Upper lobe of left lung (tissue), 6 donors: ENCODE results near the gene MAPK11. TPM values are rescaled to one million over a fixed set of nuclear protein-coding genes. Genes with fewer than 3 reads are reported as not detected.

Source experiments
- ATAC-seq, 2 donors: fragments of 200-7000 bp; cut with Tn5 transposase; one replicate each; pipeline ENCODE4 v1.9.1; 2022; ENCODE audit warnings: mild to moderate bottlenecking in 2 of 2, moderate library complexity in 2 of 2; ENCODE audit not compliant: low FRiP score in 2 of 2
- DNase-seq, 2 donors: peaks; one replicate each; pipeline ENCODE4 v3.0.0-alpha.2; 2019 to 2020
- H3K27ac ChIP-seq, 4 donors: fragments of 200-600 bp; sonication (generic); one replicate each; pipeline ENCODE4 v1.5.1; 2016 to 2019
- H3K27me3 ChIP-seq, 4 donors: fragments of 200-600 bp; sonication (generic); one replicate each; pipeline ENCODE4 v1.5.1; 2017 to 2019
- H3K36me3 ChIP-seq, 4 donors: fragments of 200-600 bp; sonication (generic); one replicate each; pipeline ENCODE4 v1.5.1; 2016 to 2019
- H3K4me1 ChIP-seq, 4 donors: fragments of 200-600 bp; sonication (generic); one replicate each; pipeline ENCODE4 v1.5.1; 2018 to 2019
- H3K4me3 ChIP-seq, 4 donors: fragments of 200-600 bp; sonication (generic); one replicate each; pipeline ENCODE4 v1.5.1; 2017 to 2019; ENCODE audit warnings: mild to moderate bottlenecking in 2 of 4, moderate library complexity in 1 of 4
- H3K9me3 ChIP-seq, 4 donors: fragments of 200-600 bp; sonication (generic); one replicate each; pipeline ENCODE4 v1.5.1; 2018 to 2019
- CTCF ChIP-seq, 6 experiments: fragments of 450-650 bp in 4 of 6; fragments of 200-600 bp in 2 of 6; sonication (generic) in 2 of 6; IDR thresholded peaks; one replicate each; pipeline ENCODE4 v1.5.1; 2016 to 2019; ENCODE audit warnings: antibody characterized with exemption in 6 of 6
- EP300 ChIP-seq, 4 donors: sonication (generic); formaldehyde crosslinking; IDR thresholded peaks; one replicate each; pipeline ENCODE4 v1.5.1; 2017; ENCODE audit warnings: antibody characterized with exemption in 4 of 4, control low read depth in 2 of 4
- POLR2A ChIP-seq, 4 donors: fragments of 450-650 bp; IDR thresholded peaks; one replicate each; pipeline ENCODE4 v1.5.1; 2016 to 2017; ENCODE audit warnings: antibody characterized with exemption in 4 of 4, mild to moderate bottlenecking in 2 of 4
- POLR2AphosphoS5 ChIP-seq, 2 donors: sonication (generic); formaldehyde crosslinking; IDR thresholded peaks; one replicate each; pipeline ENCODE4 v1.5.1; 2017; ENCODE audit warnings: antibody characterized with exemption in 2 of 2
- WGBS, 2 donors: methylation state at CpG; one replicate each; pipeline ENCODE4 v1.1.5; 2017 to 2018; 5-methylcytosine and 5-hydroxymethylcytosine counted together
- total RNA-seq, 6 donors: library from RNA; depleted of rRNA in 4 of 6; stranded (reverse); fragments of >200 nt in 4 of 6; gene quantifications; one replicate each; pipeline versions ENCODE4 v1.1.0 to v1.2.1, GENCODE V29; 2016 to 2021
- donor health status: DM: no; HTN: no; CAD: no; lungs with moderate emphysema.
- donor health status: DM: no; HTN: yes; CAD: no; lungs with severe emphysema.

Gene MAPK11
- total RNA-seq, 6 donors from 2014 or later: 3.1 to 27.3 (median 8.6) TPM

GRCh38 chr22:50310949-50311444 is 40.8 kb upstream of the MAPK11 start:
- H3K9me3 ChIP-seq: no peaks in the 10 kb centered on the region
- H3K27me3 ChIP-seq: no peaks in the 10 kb centered on the region
- peaks cover 0 to 3% (median 0%) of the 10 kb centered on the region in 4 donors for H3K36me3 ChIP-seq
- H3K4me1 ChIP-seq: peaks cover 35 to 58% (median 44%) of the 10 kb centered on the region in 4 donors
- 94% methylated on average over 8 to 16 of the region's 16 CpGs for WGBS, 2 donors
- ATAC-seq (no peak), DNase-seq (peak in 1 of 2 donors; percentile 59)
- H3K4me3 ChIP-seq: no peak overlapping the region
- peak overlapping the region; percentile 25 to 94 (median 40) for H3K27ac ChIP-seq
- no peak for TF ChIP-seq CTCF (IDR thresholded peaks at IDR 0.05)
- no peak for TF ChIP-seq POLR2A (IDR thresholded peaks at IDR 0.05)
- no peak for TF ChIP-seq EP300 (IDR thresholded peaks at IDR 0.05)
- TF ChIP-seq POLR2AphosphoS5 (IDR thresholded peaks at IDR 0.05): no peak

- Histone ChIP-seq H3K4me3 (no peak overlapping the region), H3K4me1 (peaks cover 40 to 62% (median 52%) of the 10 kb centered on the region in 4 donors), H3K9me3 (no peaks in the 10 kb centered on the region), H3K27me3 (no peaks in the 10 kb centered on the region), H3K36me3 (peaks cover 0 to 3% (median 0%) of the 10 kb centered on the region in 4 donors), H3K27ac (peak overlapping the region; percentile 83 to 95 (median 94))
- TF ChIP-seq POLR2A (IDR thresholded peaks at IDR 0.05) (no peak), POLR2AphosphoS5 (IDR thresholded peaks at IDR 0.05) (peak in 1 of 2 donors; percentile 25), EP300 (IDR thresholded peaks at IDR 0.05) (no peak), CTCF (IDR thresholded peaks at IDR 0.05) (peak in 3 of 6 experiments; percentile 7 to 39 (median 13))
- WGBS, 2 donors: 64 to 77% methylated on average over 17 to 21 of the region's 21 CpGs
- ATAC-seq (peak in 1 of 2 donors; percentile 48), DNase-seq (peak; percentile 67 to 93)
Observed at GRCh38 chr22:50310031-50310722, 40.0 kb upstream of the MAPK11 start.

GRCh38 chr22:50309601-50309991 is 39.4 kb upstream of the MAPK11 start:
- peak in 1 of 2 donors; percentile 46 for DNase-seq
- H3K27ac ChIP-seq: peak overlapping the region; percentile 83 to 95 (median 94)
- no peaks in the 10 kb centered on the region for H3K27me3 ChIP-seq
- H3K9me3 ChIP-seq: no peaks in the 10 kb centered on the region
- TF ChIP-seq CTCF (IDR thresholded peaks at IDR 0.05) (no peak), POLR2AphosphoS5 (IDR thresholded peaks at IDR 0.05) (no peak), POLR2A (IDR thresholded peaks at IDR 0.05) (no peak), EP300 (IDR thresholded peaks at IDR 0.05) (no peak)
- H3K4me3 ChIP-seq: no peak overlapping the region
- H3K36me3 ChIP-seq: peaks cover 0 to 3% (median 0%) of the 10 kb centered on the region in 4 donors
- WGBS, 2 donors: 82 to 90% methylated on average over 5 to 7 of the region's 7 CpGs
- no peak for ATAC-seq
- H3K4me1 ChIP-seq: peaks cover 42 to 62% (median 53%) of the 10 kb centered on the region in 4 donors

- Histone ChIP-seq H3K27me3 (no peaks in the 10 kb centered on the region), H3K4me3 (no peak overlapping the region), H3K9me3 (no peaks in the 10 kb centered on the region), H3K4me1 (peaks cover 43 to 62% (median 53%) of the 10 kb centered on the region in 4 donors), H3K27ac (peak overlapping the region; percentile 83 to 95 (median 94)), H3K36me3 (peaks cover 0 to 3% (median 0%) of the 10 kb centered on the region in 4 donors)
- ATAC-seq: no peak
- TF ChIP-seq EP300 (IDR thresholded peaks at IDR 0.05): no peak
- TF ChIP-seq CTCF (IDR thresholded peaks at IDR 0.05): no peak
- TF ChIP-seq POLR2A (IDR thresholded peaks at IDR 0.05): no peak
- TF ChIP-seq POLR2AphosphoS5 (IDR thresholded peaks at IDR 0.05): no peak
- peak in 1 of 2 donors; percentile 82 for DNase-seq
- 32 to 54% methylated on average over 2 to 9 of the region's 9 CpGs for WGBS, 2 donors
Observed at GRCh38 chr22:50308986-50309600, 38.9 kb upstream of the MAPK11 start.
